Kidney epithelial cell (primary cell): Measurements from ENCODE around the gene FLRT1. TPM values are rescaled to one million over a fixed set of nuclear protein-coding genes. Genes with fewer than 3 reads are reported as not detected.

Experiments
- DNase-seq: peaks from one replicate; pipeline ENCODE4 v3.0.0-alpha.2; 2010; ENCODE audit warnings: low read depth
- H3K27me3 ChIP-seq: 2 replicates; pipeline ENCODE4 v1.6.0; 2011; ENCODE audit warnings: low read length; ENCODE audit not compliant: control insufficient read depth, insufficient read depth
- H3K36me3 ChIP-seq: 2 replicates; pipeline ENCODE4 v1.5.1; 2011; ENCODE audit warnings: low read length; ENCODE audit not compliant: control insufficient read depth, insufficient read depth
- H3K4me3 ChIP-seq: 2 replicates; pipeline ENCODE4 v1.5.1; 2011; ENCODE audit warnings: low read depth, mild to moderate bottlenecking, control low read depth, low read length
- CTCF ChIP-seq: IDR thresholded peaks from 2 replicates; pipeline ENCODE4 v1.5.1; 2011; ENCODE audit warnings: mild to moderate bottlenecking, moderate library complexity, low read length, control low read depth, inconsistent platforms; ENCODE audit not compliant: insufficient read depth, poor library complexity, severe bottlenecking
- total RNA-seq: library from RNA; depleted of rRNA; stranded (reverse); fragments of >200 nt; gene quantifications from 2 replicates; pipeline ENCODE4 v1.2.3, GENCODE V29; 2015

Gene FLRT1
- total RNA-seq, 1 donor from 2014 or later: 0.13 TPM

DNA sequence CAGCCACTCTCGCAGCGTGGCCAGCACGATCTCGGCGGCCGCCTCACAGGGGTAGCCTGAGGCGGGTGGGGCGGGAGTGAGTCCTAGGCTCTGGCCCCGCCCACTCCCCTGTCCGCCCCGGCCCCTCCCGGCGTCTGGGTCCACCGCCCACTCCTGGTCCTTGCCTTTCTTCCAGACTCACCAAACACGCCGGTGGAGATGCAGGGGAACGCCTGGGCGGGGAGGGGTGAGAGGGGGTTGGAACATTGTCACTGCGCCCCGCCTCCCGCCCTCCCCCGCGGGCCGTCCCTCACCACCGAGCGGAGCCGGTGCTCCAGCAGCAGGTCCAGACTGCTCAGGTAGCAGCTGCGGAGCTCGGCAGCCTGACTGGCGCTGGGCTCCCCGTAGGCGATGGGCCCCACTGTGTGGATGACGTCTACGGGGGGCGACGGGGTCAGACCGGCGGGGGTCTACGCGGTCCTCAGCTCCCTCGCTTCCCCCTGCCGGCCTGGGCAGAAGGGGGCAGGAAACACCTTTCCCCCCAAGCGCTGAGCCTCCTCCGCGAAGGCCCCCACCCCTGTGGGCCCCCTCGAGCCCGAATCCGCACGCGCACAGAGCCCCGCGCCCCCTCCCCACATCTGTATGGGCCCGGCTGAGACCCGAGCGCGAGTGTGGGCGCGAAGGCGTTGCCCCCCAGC is 36.2 kb upstream of the FLRT1 start:
- peaks cover 7% of the 10 kb centered on the region for H3K36me3 ChIP-seq
- DNase-seq: no peak
- peaks cover 19% of the 10 kb centered on the region for H3K27me3 ChIP-seq
- TF ChIP-seq CTCF: no peak
- H3K4me3 ChIP-seq: no peak overlapping the region

DNA sequence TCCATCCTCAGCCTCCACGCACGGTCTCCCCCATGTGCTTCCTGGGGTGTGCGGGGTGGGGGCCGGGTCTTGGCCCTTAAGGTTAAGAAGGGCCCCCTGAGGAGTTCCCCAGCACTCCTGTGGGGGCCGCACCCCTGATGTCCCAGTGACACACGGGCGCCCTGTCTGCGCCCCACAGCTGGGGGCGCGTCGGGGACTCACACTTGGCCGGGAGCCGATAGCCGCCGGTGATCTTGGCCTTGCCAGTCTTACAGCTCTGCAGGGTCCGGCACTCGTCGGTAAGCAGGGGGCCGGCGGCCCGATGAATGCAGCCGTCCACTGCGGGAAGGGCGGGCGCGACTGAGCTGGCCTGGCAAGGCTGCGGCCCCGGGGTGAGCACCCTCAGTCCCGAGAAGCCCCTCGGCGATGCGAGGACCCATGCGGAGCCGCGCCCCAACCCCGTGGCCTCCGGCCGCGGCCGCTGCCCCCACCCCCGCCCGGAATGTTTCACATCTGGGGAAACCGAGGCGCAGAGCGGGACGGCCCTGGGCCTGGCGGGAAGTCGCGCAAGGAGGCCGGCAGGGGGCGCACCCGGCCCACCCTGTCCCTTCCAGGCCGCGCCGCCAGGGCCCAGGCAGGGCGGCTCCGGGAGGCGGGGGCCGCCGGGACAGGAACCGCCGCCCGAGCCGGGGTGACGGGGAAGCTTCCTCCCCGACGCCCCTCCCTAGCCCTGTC is 35.5 kb upstream of the FLRT1 start:
- H3K27me3 ChIP-seq: peaks cover 19% of the 10 kb centered on the region
- TF ChIP-seq CTCF: peak; percentile 31
- no peak overlapping the region for H3K4me3 ChIP-seq
- peaks cover 7% of the 10 kb centered on the region for H3K36me3 ChIP-seq
- no peak for DNase-seq

DNA sequence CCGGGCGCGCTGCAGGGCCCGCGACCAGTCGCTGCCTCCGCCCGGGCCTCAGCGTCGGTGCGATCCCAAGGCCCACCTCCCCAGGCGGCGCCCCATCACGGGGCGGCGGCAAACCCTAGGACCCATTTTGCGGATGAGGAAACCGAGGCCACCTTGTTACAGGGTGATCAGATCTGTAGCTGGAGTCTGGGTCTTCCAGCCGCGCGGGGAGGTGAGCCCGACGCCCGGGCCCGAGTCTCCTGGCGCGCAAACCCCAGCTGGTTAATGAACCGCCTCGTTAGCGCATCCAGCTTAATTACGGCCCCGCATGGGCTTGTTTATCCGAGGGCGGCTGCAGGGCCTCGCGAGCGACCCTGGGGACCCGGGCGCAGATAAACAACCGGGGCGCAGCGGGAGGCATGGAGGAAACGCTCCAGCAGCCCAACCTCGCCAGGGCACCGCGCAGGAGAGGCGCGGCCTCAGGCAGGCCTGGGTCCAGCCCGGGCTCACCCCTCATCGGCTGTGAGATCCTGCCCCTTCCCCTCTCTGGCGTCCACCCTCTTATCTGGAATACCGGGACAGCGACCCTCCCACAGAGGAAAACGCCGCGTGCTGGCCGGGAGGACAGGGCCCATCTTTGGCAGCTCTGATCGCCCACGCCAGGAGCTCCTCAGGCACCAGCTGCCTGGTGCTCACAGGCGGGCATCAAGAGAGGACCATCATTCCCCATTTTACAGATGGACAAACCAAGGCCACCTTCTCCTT is 34.8 kb upstream of the FLRT1 start:
- TF ChIP-seq CTCF: no peak
- Histone ChIP-seq H3K27me3 (peaks cover 24% of the 10 kb centered on the region), H3K4me3 (no peak overlapping the region), H3K36me3 (peaks cover 7% of the 10 kb centered on the region)
- DNase-seq: no peak

DNA sequence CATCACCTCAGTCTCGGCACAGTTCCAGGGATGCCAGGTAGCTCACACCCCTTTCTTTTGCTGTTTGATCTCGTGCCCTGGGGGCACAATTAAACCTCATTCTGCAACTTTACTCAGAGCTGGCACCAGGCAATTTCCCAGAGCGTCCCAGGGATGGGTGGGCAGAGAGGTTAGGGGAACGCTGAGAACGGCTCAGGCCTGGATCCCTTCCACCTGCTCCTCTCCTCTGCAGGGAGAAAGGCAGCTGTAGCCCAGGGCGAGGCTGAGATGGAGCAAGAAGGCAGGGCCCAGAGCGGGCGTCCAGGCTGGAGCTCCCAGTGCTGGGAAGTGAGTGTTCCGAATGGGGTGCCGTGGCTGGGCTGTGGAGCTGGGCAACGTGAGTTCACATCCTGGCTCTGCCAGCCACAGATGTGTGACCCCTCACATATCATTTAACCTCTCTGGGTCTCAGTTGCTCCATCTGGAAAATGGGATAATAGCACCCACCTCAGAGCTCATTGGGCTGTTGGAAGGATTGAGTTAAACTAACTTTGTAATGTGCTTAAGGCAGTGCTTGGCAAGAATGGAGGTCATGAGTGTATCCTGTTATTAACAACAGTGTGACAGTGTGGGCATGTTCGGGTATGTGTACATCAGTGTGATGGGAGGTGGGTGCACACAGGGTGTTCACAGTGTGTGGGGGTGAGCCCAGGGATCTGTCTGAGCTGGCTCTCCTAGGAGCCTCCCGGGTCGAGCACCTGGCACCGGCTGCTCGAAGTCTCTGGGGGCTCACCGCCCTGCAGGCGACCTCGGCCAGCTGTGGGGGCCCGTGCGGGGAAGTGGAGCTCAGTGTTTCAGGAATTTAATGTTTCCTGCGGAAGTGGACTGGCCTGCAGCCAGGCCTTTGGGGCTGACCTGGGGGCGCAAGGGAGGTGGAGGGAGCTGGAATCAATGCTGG is 34.0 kb upstream of the FLRT1 start:
- DNase-seq: no peak
- Histone ChIP-seq H3K36me3 (peaks cover 6% of the 10 kb centered on the region), H3K27me3 (peaks cover 29% of the 10 kb centered on the region), H3K4me3 (no peak overlapping the region)
- TF ChIP-seq CTCF: no peak

GRCh38 chr11:64003807-64004589 is 31.7 kb upstream of the FLRT1 start:
- Histone ChIP-seq H3K36me3 (no peaks in the 10 kb centered on the region), H3K27me3 (peaks cover 47% of the 10 kb centered on the region), H3K4me3 (no peak overlapping the region)
- no peak for TF ChIP-seq CTCF
- no peak for DNase-seq
